Hypothalamus (tissue), 51 donors: ENCODE data around the gene DCX.
"Not testable (repeated sequence)": the region's sequence is repeated elsewhere in the genome, so short reads cannot be mapped to it uniquely, and the experiment has no call there.

Source experiments
- DNase-seq, 51 donors: peaks; one replicate each; lab custom pipeline; 2025; lab: John Stamatoyannopoulos, UW

DCX gene

DNA sequence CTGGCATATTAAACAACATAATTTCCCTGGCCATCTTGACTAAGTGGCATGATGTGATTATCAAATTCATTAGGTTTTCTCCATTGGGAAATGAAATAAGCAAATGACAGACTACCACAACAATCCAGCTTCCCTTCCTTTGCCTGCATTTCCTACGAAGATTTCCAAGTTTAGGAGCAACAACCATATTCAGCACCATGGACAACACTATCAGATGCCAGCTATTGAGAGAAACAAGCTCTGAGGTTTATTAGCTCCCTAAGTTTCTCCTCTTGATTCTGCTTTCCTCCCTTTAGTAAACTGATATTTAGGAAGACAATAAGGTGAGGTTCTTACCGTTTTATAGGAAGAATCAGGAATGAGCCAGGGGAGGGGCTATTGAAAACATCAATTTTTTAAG, 36.2 kb downstream of the DCX start:
- no peak for DNase-seq

DNA sequence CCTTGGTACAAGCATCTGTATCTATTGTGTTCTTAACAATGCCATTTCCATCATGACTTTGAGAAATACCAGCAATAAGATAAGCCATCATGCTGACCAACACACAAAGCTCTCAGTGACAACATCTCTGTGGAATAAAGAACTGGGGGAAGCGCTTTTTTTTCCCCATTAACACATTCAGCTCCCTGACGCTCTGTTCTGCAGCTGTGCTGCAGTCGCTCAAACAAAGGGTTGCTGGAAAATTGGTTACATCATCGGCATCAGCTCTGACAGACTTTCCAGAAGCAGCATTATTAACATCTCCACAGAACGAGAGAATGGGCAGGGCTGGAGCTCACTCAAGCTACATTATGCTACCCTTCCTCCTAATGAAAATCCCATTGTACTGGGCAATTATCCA, 39.9 kb downstream of the DCX start:
- DNase-seq = peak in 1 of 51 donors; percentile 5

DNA sequence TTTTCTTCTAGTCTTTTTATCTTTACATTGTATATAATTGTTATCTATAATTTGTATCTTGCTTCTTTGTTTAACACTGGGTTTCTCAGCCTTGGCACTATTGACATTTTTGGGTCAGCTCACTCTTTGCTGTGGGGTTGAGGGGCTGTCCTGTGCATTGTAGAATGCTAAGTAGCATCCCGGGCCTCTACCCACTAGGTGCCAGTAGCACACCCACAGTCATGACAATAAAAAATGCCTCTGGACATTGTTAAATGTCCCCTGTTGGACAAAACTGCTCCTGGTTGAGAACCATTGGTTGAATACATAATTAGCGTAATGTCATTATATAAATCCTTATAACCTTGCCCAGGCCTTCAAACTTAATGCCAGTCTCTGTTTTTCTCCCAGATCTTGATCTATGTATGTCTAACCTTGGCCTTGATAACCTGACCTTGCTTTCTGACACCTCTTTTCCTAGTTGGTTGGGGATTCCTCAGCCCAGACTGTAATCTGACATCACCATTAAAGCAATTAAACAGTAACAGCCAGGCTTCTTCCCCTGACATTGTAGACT, 46.1 kb downstream of the DCX start:
- DNase-seq = no peak

DNA sequence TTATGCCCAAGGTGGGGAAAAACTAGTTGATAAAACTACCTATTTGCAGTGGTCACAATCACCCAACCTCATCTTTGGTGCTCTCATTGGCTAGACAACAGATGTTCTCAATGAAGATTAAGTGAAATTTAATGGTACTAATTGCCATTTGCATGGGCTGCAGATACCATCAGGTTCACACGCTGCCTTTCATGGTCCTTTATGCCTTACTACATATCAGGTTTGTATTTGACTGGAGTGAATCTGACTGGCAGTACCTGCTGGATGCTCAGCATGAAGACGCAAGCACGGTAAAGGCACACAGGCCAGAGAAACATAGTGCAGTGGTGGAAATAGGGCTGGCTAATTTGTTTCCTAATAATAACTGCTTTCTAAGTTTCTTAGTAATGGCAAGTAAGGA, 48.3 kb downstream of the DCX start:
- DNase-seq = no peak

DNA sequence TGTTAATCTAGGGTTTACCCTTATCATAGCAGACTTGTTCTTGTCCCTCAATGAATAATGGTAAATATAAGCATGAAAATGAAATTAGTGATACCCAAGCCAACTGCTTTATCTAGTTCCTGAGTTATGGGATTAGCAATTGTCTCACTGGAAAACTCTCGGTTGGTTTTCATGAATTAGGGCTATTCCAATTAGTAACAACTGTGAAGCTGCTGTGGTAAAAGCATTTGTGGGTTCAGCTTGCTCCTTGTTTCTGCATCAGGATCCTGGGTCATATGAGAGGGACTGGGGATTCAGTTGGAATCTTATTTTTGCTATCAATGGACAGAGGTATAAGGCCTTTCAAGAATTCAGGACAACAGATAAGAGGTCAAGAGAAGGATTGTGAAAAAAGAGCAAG, 50.2 kb downstream of the DCX start:
- DNase-seq = no peak

DNA sequence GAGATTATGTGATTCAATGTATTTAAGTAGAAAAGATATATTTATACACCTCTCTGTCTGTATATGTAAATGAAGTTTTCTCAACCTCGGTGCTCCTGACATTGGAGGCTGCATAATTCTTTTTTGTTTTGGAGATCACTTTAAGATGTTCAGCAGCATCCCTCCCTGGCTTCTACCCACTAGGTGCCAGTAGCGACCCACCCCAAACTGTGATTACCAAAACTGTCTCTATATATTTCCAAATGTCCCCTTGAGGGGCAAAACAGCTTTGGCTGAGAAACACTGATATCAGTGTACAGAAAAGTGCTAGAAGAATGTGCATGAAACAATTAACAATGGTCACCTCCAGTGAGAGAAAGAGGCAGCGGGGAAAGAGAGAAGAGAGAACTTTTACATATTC, 51.2 kb downstream of the DCX start:
- DNase-seq = no peak

DNA sequence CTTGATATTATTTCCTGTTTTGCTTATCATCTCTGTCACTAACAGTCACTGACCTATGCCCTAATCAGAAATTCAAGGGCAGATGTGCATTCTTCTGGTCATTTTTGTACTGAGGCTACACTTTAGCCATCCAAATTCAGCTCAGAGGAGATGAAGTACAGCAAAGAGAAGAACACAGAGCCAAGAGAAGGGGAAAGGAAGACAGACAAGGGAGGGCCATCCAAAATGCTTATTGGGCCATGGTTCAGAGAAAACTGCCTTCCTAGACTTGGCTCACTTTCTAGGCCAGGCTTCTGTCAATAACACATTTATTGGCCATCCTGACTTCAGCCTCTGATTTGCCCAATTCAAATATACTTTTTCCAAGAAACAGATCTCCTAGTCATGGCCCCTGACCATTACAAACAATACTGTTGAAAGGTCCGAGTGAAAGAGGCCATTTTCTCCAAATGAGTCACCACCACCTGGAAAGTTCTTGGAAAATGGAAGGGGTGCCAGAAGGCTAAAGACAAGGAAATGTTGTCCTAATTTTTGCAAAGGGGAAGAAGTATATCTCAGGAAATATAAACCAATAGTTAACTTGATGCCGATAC, 56.4 kb downstream of the DCX start:
- DNase-seq = no peak

DNA sequence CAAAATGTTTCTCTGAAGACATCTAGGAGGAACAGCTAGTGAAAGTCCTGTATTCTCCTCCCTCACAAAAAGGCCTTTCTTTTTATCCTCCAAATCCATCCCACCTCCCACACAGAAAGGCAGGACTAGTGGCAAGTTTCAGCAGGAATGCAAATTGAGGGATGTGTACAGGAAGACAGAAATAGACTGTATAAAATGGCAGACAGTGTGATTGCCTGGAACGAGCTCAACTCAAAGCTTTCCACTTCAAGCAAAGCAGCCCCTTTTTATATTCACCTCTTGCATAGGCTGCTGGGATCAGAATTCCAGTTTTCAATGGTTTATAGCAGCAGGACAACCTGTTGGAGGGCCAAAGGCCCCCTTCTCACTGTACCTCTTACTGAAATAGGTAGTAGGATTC, 57.5 kb downstream of the DCX start:
- DNase-seq = no peak

DNA sequence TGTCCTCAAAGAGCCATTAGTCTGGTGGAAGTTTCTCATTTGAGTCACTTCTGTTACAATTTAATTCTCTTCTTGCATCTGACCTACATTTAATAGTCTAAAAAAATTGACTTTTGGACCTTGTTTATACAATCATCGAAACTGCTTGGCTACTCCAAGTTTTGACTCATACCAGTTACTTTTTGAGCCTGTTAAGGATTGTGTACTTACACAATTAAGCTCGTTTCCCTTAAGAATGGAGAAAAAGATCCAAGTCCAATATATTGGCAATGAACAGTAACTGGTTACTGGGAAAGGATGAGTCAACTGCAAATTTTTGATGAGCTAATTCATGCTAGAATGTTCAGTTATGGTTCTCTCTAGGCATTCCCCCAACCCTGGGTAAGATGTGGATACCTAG, 58.2 kb downstream of the DCX start:
- no peak for DNase-seq

DNA sequence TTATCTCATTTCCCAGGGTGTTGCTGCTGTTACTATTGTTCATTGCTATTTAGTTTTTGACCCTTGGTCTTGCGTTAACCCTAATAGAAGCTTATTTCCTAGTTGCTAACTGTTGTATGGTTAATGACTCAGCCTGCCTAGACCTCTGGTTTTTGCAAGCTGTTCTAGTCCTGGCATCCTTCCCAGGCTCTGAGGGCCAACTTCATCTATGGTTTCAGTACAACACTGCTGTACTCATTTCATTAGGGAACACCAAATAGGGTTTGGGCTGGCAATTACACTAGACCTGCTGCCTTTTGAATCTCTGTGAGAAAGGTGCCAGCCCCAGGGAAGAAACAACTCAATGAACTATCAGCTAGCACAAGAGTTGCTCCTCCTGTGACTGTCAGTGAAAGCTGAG, 59.6 kb downstream of the DCX start:
- no peak for DNase-seq

DNA sequence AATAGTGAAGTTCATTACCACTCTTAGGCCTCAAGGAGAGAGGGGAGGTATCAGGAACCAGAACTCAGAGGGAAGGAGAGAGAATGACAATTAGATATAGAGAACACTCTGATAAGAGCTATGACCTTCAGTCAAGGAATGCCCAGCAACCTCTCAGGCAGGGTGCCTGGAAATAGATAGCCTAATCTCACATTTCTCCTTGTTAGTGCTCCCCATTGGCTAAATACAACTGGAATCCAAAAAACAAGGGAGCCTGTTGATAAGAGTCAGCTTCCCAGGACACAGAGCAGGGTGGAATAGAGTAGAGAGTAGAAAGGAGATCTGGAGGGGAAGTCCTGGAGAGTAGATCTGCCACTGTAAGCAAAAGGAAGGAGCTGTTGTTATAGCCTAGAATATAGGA, 62.1 kb downstream of the DCX start:
- no peak for DNase-seq

DNA sequence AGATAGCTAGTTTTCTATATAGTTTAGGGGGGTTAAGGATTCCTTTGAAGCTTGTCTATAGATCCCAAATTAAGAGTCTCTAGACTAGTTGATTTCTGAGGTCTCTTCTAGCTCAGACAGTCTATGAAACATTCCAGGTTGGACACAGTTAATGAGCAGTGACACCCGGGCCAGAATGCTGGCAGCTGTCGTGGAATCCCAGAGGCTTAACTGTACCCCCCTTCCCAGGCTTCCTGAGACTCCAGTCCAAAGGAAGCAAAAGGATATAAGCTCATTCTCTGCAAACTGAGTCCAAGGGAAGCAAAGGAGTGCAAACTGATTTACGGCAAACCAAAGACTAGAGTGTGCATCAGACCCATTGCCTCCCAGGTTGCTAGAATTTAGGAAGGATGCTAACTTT, 62.9 kb downstream of the DCX start:
- DNase-seq = no peak

DNA sequence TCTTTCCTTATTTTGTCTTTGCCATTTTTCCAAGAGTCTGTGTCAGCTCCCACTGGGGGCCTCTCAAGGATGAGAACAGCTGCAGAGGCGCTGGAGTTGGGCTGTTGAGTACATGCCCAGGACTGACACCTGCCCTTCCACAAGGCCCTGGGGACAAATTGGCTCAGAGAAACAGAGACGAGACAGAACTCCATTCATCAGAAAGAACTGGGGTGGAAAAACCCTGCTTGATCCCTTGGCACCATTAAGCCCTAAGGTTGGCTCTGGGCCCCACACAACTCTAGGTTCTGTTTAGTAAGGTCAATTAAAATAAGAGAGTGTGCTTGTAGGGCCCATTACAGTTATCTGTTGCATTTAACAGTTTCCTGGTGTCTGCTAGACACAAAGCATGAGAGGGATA, 63.6 kb downstream of the DCX start:
- no peak for DNase-seq

DNA sequence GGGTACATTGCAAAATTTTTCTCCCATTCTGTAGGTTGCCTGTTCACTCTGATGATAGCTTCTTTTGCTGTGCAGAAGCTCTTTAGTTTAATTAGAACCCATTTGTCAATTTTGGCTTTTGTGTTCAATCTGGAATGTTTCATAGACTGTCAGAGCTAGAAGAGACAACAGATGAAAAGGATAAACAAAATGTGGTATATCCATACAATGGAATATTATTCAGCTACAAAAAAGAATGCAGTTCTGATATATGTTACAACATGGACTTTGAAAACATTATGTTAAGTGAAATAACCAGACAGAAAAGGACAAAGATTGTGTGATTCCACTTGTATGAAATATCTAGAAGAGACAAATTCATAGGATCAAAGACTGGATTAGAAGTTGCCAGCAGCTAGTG, 65.8 kb downstream of the DCX start:
- DNase-seq = not testable (repeated sequence)

DNA sequence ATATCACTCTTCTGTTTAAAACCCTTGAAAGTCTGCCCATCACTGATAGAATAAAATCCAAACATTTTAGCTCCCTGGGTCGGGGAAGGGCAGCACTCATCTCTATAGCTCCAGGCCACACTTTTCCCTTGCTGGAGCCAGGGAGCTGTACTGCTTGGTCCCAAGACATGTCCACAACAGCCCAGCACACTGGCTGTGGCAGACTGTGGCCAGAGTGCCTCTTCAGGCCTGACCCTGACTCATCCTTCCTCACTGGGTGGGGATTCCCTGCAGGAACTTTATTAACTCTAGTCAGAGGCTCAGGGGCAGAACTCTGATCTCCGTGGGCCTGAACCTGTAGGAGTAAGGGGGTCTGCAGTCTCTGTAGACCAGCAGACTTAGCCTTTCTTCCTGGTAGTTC, 71.9 kb downstream of the DCX start:
- no peak for DNase-seq

DNA sequence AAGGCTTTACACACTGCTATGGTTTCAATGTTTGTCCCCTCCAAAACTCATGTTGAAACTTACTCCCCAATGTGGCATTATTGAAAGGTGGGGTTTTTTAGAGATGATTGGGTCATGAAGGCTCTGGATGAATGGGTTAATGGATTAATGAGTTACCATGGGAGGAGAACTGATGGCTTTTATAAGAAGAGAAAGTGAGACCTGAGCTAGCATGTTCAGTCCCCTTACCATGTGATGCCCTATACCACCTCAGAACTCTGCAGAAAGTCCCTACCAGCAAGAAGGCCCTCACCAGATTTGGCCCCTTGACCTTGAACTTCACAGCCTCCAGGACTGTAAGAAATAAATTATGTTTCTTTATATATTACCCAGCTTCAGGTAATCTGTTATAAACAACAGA, 72.8 kb downstream of the DCX start:
- DNase-seq = no peak

DNA sequence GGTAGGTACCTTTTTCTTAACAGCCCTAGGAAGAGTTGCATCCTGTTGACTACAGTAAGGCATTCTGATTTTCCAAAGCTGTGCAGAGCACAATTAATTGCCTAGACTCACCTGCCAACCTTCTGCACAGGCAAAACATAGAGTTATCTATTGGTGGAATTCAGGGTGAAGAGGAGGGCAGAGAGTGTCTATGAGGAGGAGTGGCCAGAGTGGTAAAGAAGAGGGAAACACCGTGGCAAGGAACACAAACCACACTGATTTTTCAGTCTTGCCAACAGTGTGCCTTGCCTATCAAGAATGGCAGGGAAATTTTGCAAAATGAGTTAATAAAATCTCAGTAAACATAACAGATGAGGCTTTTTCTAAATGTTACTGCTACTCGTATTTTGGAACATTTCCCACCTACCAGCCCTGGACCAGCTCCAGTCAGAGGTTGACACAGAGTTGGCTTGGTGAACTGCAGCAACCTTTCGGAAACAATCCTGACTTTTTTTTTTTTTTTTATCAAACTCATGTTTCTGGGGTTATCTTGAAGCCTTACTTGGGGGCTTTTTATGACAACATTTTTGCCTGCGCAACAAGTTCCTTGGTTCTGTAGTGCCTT, 73.8 kb downstream of the DCX start:
- DNase-seq = no peak

DNA sequence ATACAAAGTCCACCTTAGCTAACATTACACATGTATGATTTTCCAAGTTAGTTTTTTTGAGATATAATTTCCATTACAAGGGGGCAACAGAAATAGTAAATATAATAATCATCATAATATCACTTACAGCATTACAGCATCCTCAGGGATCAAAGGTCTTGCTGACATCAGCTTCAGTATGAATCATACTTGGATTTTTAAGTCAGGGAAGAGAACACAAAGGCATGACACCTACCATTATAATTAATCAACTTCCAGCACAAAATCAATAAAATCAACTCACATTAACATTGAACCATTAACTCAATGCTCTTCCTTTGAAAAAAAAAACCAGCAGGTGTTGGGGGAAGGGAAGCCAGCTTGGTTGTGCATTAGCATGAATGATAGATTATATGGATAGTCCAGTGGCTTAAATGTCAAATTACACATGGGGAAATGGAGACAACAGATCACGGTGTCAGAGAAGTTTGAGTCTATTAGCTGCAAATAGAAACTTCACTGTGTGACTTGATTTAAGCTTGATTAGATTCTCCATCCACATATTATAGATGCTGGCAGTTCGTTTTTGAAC, 74.8 kb downstream of the DCX start:
- no peak for DNase-seq

DNA sequence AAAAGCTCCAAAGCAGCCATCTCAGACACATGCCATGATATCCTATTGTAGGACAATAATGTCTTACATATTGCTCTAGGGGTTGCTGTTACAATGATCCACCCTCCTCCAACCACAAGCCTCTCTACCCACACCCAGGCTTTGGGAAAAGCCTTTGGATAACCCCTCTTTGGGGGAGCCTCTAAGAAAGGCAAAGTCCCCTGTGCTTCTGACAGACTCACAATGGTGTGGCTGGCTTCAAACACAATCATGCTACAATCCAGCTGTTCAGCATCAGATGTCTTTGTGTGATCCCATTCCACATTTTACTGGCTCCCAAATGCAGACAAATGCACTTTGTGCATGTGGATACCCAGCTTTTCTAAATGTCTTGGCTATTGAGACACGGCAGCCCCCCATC, 75.9 kb downstream of the DCX start:
- no peak for DNase-seq

DNA sequence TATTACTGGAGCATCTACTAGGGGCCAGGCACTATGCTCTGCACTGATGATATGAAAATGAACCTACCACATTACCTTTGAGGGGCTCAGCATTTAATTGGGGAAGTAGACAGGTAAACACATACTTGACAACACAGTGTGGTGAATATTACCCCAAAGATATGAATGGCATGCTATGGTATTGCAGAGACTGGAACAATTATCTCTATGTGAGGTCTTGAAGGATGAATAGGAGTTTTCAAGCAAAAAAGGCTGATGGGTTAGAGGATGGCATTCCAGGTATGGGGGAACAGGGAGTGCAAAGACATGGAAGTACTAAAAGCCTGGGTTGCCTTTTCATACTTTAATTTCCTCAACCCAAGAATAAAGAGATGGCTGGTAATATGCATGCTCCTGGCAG, 82.6 kb downstream of the DCX start:
- no peak for DNase-seq

DNA sequence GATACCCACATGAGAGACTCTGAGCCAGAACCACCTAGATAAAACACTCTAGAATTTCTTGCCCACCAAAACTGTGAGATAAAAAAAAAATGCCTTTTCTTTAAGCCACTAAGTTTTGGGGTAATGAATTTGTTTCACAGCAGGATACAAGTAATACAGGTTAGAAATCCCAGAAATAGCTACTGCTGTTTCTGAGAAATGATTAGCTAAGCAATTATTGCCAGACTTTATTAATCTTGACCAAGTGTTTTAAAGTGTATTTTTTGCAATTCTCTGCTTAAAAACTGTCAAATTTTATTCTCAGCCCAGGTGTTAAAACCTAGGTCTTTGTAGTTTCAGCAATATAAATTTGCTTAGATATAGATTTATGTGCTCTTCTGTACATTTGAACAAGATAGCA, 83.1 kb downstream of the DCX start:
- no peak for DNase-seq

DNA sequence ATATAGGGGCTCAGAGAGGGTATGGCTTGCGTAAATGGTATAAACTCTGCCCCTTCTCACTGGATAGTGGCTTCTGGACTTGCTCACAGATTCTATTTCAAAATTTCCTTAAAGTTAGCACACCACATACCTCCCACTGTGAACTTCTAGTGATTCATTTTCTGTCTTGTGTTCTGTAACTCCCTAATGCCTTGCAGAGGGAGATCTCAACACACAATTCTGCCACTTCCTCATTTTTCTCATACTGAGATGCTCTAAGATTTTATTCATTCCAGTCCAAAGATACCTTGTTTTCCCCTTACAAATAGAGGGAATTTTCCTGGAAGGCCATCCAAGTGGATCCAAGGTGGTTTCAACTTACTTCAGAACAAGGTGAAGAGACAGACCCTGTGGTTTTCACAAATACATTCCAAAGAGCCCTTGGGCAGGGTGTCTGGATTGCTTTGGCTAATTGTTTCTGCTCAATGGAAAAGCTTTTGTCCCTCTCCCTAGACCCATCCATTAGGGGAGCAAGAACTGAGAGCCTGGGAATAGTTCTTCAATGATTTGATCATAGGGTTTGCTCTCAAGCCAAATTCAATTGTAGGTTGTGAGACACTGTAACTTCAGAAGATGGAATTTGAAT, 89.6 kb downstream of the DCX start:
- no peak for DNase-seq
